NCI-H187 (cell line): ENCODE results near the gene CYRIA.

Experiments used
- DNase-seq, 2 experiments: peaks; one replicate each; lab custom pipeline; 2025; lab: John Stamatoyannopoulos, UW

Gene CYRIA

DNA sequence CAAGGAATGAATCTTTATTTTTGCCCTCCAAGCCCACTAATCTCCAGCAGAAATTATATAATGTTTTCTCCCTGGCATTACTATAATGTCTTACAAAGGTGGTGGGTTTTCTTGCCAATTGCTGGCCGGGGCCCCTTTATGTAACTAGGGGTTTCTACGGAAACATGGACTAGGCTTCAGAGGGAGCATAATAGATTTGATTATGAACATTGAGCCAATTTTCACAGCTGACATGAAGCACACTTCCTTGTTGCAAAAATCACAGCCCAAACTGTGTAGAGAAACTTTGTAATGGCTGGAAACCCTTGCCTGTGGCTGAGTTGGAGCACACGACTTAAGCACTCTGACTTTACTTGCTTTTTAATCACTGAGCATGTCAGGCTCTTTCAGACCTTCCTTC is 3.8 kb upstream of the CYRIA start:
- DNase-seq: no peak

DNA sequence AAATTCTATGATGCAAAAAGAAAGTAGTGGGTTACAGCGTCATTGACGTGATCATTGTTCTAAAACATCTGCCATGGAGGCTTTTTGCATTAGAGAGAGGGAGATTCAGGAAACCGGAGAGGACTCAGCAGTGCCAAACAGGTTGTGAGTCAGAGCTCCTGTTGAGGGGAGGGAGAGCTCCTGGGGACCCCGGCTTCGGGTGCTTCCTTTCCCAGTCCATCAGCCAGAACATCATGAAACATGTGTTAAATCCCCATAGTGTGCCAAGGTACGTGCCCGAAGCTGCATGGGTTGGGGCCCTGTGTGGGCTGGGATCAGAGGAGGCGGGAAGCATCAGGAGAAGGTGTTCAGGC is 791 bp upstream of the CYRIA start:
- no peak for DNase-seq

DNA sequence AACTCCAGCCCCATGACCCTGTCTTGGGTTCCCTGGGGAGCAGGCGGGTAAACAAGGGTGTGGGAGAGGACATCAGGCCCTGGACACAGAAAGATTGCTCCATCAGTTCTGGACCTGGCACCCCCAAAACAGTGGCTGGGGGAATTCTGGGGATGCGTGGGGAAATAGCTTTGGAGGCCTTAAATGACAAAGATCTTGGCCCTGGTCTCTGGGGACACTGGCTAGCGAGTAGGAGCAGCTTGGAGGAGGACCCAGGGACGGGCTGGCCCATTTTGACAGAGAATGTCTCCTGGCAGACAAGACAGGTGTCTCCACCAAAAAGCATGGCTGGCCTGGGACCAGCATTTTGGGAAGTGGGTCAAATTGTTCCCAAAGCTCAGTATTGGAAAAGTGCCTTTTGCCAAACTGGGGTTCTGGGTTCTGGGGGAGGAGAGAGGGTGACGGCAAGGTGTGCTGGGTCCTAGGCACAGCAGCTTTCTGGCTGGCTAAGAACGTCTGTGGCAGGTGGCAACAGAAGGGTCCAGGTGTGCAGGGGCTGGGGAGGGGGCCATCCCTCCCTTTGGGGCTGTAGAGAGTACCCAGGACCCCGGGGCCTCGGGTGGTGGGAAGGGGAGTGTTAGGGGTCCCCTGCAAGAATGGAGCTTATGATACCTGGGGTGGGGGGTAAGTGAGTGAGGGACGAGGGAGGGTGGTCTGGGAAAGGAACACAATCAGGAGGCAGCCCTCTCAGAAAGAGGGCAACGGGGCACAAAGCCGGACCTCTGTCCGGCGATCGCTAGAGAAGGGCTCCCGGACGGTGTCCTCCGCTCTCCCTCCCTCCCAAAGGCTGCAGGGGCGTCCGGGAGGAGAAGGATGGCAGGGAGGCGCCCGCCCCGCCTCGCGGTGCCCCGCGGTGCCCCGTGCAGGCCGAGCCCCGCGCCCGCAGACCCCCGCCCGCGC is 556 bp downstream of the CYRIA start:
- DNase-seq: no peak

DNA sequence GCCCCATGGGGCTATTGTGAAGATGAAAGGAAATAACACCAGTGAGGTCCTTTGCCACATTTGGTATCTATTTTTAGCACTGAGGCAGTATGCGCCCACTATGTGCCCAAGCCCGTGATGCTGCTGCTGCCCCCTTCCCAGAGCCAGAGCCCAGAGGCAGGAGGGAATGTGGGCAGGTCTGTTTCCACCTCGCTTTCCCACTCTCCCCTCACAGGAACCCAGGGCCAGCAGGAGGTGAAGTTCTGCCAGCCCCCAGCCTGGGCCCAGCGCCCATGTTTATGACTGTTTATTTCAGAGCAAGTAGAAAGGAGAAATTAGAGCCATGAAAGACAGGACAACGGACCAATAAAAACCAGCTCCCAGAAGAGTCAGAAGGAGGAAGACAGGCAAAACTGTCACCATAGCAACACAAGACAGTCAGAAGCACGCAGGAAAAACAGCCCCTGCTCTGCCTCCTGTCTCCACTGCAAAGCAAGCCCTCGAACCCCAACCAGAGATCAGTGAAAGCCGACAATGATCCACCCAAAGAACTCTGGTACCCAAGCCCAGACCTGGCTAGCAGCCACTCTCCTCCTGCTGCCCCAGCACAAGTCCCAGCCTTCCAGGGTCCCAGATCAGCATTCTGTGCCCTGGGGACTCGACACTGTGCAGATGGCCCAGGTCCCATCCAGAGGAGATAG is 1.4 kb downstream of the CYRIA start:
- no peak for DNase-seq

DNA sequence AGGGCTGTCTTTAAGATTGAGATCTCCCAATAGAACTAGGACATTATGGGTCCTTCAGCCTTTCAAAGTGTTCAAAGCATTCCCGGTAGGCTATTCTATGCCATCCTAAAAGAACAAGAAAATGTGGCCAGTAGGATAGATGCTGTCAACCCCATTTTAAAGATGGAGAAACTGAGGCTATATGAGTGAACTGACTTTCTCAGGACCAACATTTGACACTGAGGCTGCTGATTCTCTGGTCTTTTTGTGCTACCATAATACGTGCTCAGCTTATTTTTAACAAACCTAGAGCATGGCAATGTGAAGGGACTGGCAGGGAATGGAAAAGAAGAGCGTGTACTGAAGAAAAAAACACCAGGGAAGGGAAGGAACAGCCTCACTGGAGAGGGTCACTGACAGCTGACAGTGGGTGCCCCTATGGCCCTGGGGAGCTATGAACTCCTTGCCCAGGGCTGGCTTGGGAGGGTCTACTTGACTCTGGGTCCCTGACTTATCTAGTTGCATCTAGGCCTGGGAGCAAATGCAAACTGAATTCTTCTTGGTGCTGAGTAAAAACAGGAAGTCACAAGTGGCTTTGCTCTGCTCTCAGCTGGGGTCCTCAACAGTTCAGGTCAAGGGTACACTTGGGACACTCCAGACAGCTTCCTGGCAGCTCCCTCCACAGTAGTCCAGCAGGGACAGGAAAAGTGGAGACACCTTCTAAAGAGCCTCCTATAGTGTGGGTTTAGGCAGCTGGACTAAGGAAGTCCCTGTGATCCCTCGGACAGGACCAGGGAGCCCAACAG is 2.3 kb downstream of the CYRIA start:
- no peak for DNase-seq

DNA sequence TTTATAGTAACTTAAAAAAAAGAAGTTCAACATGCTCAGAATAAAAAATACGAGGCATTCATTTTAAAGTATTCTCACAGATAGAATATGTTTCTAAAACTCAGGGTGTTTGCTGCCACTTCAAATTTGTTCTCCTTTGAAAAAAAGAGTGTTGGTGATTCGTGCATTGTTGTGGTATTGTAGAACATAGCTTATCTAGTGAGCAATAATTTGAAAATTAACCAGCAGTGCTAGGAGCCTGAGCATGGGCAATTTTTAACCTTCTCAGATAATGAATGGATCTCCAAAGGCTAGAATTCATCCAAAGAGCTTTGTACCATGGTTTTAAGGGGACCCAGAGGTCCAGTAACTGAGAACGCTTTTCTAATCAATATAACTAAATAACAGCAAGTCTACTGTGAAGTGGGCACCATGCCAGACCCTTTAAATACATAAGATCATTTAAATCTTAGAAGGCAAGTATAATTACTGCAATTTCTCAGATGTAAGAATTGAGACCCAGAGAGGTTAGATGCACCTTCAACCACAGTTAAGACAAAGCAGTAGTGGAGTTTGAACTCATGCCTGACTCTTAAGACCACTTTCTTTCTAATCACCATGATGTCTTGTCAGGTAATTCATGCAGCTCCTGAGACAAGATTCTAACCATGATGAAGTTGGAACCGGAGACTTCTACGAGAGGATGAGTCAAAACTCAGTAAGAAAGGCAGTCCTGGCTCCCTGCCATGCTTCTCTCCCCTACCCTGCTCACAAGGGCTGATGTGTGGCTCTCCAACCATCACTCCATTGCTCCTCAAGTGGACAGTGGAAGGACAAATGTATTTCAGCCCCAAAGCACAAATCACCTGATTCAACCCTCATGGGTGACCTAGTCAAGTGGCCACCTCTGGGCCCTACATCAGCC is 3.4 kb downstream of the CYRIA start:
- DNase-seq: no peak

DNA sequence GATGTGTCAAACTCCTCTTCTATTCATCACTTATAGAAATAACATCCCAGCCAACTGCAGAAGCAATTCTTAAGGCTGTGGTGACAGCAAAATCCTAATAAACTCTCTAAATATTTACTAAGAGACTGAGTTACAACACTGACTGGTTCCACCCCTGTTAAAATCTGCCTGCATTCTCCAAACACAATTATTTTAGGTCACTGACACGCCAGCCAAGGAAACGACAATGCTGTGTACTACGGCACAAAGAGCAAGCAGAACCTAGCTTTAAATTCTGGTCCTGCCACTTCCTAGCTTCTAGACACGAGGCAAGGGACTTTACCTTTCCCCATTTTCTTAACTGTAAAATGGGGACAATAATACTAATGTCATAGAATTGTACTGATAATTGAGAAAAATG is 4.1 kb downstream of the CYRIA start:
- DNase-seq: no peak

DNA sequence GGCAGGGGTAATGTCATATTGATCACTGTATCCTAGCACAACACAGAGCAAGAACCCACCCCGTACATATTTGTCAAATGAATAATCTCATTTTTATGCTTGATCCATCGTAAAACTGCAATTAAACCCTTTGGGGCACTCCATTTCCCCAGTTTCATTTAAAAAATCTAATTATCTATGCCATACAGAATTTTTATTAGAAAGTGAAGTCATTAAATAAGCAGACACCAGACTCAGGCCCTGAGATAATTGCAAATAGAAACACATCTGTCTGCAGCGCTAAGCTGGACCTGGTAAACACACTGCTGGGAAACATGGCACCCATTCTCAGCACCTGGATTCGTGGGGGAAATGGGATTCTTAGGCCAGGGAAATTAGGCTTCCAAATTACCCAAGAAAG is 5.1 kb downstream of the CYRIA start:
- DNase-seq: no peak

DNA sequence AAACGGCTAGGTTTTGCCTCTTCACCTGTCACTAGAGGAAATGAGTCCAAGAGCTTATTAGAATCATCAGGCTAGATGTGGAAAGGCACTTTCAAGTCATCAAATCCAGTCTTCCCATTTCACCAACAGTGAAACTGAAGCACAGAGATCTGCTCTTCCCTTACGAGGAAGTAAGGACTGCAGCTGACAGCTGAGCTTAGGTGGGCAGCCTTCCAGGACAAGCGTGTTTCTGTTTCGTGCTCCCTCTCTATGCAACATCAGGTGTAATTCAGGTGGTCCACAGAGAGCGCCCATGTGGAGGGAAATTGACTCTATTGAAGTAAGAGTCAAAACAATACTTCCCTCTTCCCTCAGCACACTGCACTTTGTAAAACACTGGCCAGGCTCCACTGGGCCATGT is 5.5 kb downstream of the CYRIA start:
- no peak for DNase-seq

DNA sequence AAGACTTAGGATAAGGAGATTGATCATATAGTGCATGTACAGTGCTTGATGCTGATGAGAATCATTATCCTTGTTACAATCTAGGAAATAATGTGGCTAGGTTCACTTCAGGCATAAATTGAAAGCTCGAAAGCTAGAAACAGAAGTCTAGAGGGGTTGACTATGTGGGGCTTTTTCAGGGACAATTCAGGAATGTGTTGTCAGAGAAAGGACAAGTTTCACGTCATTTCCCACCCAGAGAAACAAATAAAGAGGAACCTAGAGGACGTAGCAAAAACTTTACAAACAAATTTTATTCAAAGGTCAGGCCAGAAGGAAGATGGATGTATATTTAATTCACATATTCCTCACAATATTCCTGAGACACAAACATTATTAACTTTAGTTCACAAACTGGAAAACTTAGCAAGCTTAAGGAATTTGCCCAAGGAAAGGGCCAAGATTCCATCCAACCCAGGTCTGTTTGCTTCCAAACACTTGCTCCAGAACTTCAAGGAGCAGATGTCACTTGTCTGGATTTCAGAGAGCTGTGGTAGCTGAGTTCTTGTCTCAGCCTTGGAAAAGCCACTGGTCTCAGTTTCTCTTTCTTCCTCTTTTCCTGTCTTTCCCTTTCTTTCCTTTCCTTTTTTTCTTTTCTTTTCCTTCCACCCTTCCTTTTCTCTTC is 7.4 kb downstream of the CYRIA start:
- DNase-seq: no peak

DNA sequence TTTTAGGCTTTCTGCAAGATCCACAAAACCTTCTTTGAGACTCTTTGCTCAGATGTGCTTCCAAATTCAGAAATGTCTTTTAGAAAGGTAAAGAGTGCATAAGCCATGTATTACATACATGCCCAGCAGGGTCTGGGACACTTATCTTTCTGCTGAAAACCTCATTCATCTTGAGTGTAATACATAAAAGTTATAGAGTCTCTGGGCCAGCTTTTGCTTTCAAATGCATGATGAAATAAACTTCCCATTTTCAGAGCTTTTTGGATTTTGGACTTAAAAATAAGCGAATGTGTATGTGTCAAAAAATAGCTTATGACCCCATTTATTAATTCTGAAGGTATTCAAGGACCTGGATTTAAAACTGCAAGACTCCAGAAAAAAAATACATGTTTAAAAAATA is 8.0 kb downstream of the CYRIA start:
- no peak for DNase-seq

DNA sequence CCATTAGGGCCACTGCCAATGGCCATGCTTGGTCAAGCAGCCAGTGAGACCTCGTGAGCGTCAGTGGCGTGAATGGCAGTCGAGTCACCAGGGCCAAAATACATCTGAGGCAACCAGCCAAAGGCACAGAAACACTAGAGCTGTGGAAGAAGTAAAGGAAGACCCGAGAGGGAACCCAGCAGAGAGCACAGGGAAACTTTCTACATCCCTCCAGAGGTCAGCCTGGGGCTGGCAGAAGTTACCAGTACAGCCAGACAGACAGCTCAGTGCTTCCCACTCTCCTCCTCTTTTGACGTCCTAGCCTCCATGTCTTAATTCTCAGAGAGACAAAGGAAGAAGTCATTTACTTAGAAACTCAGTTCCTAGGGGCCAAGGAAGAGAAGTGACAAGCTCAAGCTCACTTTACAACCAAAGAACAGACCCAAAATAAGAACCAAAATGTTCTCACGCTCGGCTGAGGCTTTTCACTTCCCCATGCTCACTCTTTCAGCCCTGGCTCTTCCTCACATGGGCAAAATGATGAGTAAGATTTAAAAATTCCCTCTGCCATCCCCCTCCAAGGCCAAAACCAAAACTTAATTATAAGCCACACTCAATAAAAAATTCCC is 8.7 kb downstream of the CYRIA start:
- DNase-seq: no peak

DNA sequence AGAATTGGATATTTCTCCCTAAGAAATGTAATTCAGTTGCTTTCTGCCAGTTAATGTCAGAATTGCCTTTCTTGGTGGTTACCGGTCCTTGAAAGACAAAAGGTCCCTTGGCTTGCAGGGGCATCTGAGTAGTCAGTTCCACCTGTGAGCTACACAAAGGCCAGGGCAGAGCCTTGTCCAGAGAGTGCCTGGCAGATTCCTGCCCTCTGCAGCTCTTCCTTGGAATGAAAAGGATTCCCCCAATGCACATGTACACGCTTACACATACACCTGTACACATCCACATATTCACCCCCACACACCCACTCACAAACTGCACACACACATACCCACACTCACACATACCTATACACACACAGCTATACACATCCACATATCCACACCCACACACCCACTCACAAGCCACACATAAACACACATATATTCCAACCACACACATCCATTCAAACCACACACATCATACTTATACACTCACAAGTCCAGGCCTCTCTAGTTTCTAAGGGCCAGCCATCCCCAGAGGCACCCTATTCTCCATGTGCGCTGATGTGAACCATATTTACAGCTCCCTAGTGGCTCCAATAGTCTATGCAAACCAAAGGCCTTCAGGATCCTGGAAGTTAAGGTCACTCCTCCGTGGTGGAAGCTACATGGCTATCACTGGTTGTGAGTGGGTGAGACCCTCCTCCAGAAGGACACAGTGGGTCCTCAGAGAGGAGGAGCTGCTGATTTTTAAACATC is 9.6 kb downstream of the CYRIA start:
- no peak for DNase-seq

DNA sequence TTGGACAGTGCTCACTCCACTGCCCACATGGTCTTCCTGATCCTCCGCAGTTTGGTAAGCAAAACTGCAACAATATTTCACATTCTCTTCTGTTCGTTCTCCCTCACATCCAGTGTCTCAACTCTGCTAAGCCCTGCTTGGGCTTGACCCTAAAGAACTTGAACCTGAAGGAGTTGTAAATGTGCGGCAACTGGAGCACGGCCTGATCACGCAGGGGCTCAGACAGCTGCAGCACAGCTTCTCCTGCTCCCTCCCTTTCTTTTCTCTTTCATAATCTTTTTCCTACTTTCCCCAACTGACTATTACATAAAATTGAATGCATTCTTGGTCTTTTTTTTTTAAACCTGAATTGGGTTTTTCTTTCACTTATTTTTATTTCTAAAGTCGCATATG is 10.2 kb downstream of the CYRIA start:
- no peak for DNase-seq

DNA sequence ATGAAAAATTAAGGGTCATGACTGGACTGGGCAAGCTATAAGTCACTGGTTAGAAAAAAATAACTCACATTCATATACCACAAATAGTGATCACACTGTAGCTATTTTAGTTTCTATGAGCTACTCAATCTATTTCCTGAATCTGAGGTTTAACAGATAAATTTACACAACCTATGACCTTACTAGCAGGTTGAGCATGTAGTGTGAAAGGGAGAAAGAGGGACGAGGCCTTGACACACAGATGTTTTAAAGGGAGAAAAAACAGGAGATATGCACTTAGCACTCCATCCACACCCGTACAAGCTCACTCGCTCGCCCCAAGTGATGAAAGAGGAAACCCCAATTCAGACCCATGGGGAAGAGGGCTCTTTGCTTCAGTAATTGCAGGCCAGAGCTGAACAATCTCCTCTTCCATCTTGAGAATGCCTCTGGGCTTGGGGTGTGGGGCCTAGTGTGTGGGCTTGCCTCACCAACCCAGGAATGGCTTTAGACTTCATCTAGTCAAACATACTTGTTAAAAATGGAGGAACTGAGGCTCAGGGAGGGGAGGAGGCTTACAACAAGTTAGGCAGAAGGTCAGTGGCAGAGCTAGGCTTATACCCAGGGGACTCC is 10.7 kb downstream of the CYRIA start:
- no peak for DNase-seq

DNA sequence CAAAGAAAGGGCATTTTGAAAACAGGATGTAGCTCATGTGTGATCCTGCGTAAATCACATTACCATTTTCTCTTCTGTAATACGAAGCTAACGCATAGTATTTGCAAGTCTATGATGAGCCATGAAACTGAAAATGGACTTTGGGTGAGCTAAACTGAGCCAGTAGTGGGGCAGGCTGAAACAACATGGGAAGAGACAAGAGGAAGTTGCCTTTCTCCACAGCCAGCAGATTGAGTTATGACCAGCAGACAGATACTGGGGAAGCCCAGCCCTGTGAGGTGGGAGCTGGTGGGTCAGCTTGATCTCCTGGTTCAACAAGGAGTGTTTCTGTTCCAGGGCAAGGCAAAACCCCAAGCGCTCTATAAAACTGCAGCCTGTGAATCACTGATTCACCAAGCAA is 11.8 kb downstream of the CYRIA start:
- no peak for DNase-seq

DNA sequence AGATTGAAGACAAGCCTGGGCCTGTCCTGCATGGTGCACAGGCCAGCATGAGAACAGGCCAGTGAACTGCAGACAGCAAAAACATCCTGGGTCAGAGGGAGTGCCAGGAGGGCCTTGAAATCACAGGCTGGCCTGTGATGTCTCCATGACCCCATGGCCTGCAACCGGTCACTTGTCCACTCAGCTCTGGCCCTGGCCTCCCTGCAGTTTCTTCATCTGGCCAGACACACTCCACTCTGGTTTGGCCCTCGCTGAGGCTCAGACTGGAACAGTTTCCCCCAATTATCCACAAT is 12.6 kb downstream of the CYRIA start:
- no peak for DNase-seq

DNA sequence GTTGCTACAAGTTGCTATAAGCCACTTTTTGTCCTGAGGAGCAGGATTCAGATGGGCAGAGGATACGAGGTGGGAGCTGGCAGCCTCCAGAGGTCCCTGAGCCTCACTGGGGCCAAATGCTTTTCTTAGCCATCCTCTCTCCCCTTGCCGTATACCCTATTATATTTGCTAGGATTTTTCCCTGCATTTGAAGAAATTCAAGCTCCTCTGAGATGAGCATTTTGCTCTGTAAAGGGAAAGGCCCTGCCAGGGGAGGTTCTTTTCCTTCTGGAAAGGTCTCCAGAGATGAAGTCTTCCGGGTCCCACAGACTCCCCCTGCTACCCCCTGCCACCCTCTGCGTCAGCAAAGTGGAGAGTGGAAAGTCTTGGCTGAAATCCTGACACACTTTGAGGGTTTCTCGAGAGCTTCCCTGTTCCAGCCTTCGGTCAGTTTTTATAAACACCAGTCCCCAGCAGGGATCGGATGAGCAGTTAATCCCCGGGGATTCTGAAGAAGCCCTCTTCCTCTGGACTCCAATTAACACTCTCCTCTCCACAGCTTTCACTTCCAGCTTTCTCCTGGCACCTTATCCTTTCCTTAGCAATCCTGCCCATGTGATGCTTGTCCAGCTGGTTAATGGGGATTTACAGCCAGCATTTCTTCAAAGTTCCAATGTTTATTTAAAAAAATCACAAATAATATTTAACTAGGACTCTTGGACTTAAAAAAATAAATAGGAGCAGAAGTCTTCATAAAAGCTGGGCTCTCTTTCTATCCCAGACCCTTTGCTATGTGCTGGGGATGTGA is 13.1 kb downstream of the CYRIA start:
- DNase-seq: no peak
